Effector memory CD4-positive, alpha-beta T cell (primary cell): Measurements from ENCODE around the gene ROCK2.
"Not testable (repeated sequence)": the region's sequence is repeated elsewhere in the genome, so short reads cannot be mapped to it uniquely, and the experiment has no call there.

Source experiments
- DNase-seq, 3 donors: peaks; one replicate each; pipeline ENCODE4 v3.0.0-alpha.2; 2020
- H3K27ac ChIP-seq: 2 replicates; pipeline ENCODE4 v1.7.0; 2013; ENCODE audit warnings: mild to moderate bottlenecking, low read length, moderate library complexity; ENCODE audit not compliant: insufficient read depth, poor library complexity, severe bottlenecking
- H3K27me3 ChIP-seq: replicated peaks from 2 replicates; pipeline ENCODE4 v1.7.0; 2013; ENCODE audit warnings: mild to moderate bottlenecking, low read length; ENCODE audit not compliant: insufficient read depth, control insufficient read depth, poor library complexity, severe bottlenecking
- H3K36me3 ChIP-seq: 2 replicates; pipeline ENCODE4 v1.7.0; 2013; ENCODE audit warnings: mild to moderate bottlenecking, low read length, moderate library complexity; ENCODE audit not compliant: control insufficient read depth, insufficient read depth
- H3K4me1 ChIP-seq: 2 replicates; pipeline ENCODE4 v1.7.0; 2013; ENCODE audit warnings: low read length, mild to moderate bottlenecking; ENCODE audit not compliant: control insufficient read depth, insufficient read depth, poor library complexity, severe bottlenecking
- H3K4me3 ChIP-seq: 2 replicates; pipeline ENCODE4 v1.7.0; 2013; ENCODE audit warnings: low read length, low read depth, mild to moderate bottlenecking; ENCODE audit not compliant: insufficient read depth, poor library complexity, severe bottlenecking
- H3K9me3 ChIP-seq: 2 replicates; pipeline ENCODE4 v1.7.0; 2013; ENCODE audit warnings: mild to moderate bottlenecking, low read length, moderate library complexity; ENCODE audit not compliant: control insufficient read depth

Gene ROCK2

GRCh38 chr2:11179196-11179595, 165.2 kb downstream of the ROCK2 start:
- no peak overlapping the region for H3K27ac ChIP-seq
- H3K36me3 ChIP-seq = peaks cover 6% of the 10 kb centered on the region
- H3K27me3 ChIP-seq = no peaks in the 10 kb centered on the region
- no peaks in the 10 kb centered on the region for H3K9me3 ChIP-seq
- peaks cover 9% of the 10 kb centered on the region for H3K4me1 ChIP-seq
- no peak overlapping the region for H3K4me3 ChIP-seq
- no peak for DNase-seq

DNA sequence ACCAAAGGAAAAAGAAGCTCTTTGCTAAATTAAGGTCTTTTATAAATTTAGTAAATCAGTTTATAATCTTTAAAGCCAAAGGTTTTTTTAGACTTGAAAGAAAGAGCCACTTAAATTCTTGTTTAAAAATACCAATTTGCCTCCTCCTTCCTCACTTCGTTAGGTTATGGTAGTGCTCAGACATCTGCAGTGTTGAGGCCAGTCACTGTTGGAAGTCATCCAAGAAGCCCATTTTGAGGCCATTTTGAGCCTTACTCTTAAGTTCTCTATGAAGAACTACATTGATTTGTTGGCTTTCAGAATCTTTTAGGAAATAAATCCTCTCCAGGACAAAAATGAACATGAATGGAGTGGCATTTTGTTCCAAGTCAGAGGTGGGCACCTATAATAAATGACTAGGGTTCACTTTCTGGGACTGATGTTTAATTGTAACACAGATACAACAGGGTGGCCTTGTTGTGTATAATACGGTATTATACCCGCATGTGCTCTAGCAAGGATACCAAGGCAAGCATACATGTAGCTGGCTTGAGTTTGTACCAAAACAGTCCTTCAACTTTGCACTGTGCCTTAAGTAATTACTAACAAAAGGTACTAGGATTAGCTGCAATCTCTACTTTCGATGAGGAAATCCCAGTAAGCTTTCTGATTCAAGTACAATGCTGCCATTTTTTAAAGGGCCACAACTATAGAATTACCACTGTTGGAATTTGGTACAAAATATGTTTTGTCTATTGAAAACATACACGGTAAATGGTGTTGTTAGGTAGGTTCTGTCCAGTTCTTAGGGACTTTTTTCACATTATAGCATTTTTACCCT, 166.4 kb downstream of the ROCK2 start:
- Histone ChIP-seq H3K4me3 (no peak overlapping the region), H3K4me1 (peaks cover 9% of the 10 kb centered on the region), H3K9me3 (no peaks in the 10 kb centered on the region), H3K36me3 (peaks cover 6% of the 10 kb centered on the region), H3K27me3 (no peaks in the 10 kb centered on the region), H3K27ac (no peak overlapping the region)
- no peak for DNase-seq

DNA sequence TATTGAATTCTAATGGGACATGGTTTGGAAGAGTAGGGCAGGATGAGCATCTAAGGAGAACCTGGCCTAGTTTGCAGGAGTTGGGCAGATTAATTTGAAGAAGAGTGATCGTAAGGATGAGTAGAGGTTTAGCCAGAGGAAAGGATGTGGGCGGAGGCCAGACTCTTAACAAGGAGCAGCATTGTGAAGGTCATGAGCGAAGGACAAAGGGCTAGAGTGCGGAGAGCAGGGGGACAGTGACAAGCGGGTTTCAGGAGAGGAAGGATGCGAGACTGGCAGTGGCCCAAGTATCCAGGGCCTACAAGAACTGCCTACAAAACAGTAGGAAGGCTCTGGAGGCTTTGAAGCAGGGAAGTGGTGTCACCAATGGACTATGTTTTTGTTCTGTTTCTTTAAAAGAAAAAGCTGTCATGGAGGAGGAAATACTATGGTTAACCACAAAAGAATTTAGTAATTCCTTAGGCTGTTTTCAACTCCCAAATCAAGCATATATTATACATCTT, 169.1 kb downstream of the ROCK2 start:
- peaks cover 6% of the 10 kb centered on the region for H3K36me3 ChIP-seq
- H3K4me1 ChIP-seq = peaks cover 9% of the 10 kb centered on the region
- H3K27ac ChIP-seq = no peak overlapping the region
- H3K4me3 ChIP-seq = no peak overlapping the region
- DNase-seq = no peak
- H3K27me3 ChIP-seq = no peaks in the 10 kb centered on the region
- H3K9me3 ChIP-seq = no peaks in the 10 kb centered on the region

DNA sequence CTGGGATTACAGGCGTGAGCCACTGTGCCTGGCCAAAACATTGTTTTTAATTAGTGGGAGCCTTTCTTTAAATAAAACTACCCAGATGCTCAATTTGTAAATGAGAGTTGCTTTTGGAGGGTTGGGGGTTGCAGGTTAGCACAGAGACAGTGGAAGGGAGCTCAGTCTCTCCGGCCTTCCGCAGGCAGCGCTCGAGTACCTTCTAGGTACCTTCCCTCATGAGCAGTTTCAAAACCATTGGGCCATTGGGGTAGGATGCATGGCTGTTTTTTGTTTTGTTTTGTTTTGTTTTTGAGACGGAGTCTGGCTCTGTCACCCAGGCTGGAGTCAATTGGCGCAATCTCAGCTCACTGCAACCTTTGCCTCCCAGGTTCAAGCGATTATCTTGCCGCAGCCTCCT, 170.2 kb downstream of the ROCK2 start:
- Histone ChIP-seq H3K27ac (no peak overlapping the region), H3K4me1 (peaks cover 9% of the 10 kb centered on the region), H3K9me3 (no peaks in the 10 kb centered on the region), H3K36me3 (peaks cover 6% of the 10 kb centered on the region), H3K4me3 (no peak overlapping the region), H3K27me3 (no peaks in the 10 kb centered on the region)
- DNase-seq = no peak

DNA sequence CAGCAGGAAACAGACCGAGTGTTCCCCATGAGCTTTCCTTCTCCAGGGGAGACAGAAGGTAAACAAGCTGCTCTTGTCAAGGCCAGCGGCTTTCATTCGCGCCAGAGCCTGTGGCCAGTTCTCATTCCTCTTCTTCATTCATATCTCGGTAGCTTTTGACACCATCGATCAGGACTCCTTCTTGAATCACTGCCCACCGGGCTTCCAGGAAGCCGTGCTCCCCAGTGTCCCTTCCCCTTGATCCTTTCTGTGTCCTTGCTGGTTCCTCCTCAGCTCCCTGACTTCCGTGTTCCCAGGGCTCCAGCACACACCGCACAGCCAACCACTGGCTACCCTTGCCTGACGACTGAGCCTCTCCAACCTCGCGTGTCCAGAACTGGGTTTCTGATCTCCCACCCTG, 175.1 kb downstream of the ROCK2 start:
- DNase-seq = no peak
- no peak overlapping the region for H3K4me3 ChIP-seq
- H3K9me3 ChIP-seq = no peaks in the 10 kb centered on the region
- H3K36me3 ChIP-seq = no peaks in the 10 kb centered on the region
- H3K27ac ChIP-seq = no peak overlapping the region
- no peaks in the 10 kb centered on the region for H3K4me1 ChIP-seq
- H3K27me3 ChIP-seq = no peaks in the 10 kb centered on the region

GRCh38 chr2:11168488-11168887, 175.9 kb downstream of the ROCK2 start:
- Histone ChIP-seq H3K27me3 (no peaks in the 10 kb centered on the region), H3K36me3 (no peaks in the 10 kb centered on the region), H3K4me1 (no peaks in the 10 kb centered on the region), H3K27ac (no peak overlapping the region), H3K9me3 (no peaks in the 10 kb centered on the region), H3K4me3 (no peak overlapping the region)
- no peak for DNase-seq

DNA sequence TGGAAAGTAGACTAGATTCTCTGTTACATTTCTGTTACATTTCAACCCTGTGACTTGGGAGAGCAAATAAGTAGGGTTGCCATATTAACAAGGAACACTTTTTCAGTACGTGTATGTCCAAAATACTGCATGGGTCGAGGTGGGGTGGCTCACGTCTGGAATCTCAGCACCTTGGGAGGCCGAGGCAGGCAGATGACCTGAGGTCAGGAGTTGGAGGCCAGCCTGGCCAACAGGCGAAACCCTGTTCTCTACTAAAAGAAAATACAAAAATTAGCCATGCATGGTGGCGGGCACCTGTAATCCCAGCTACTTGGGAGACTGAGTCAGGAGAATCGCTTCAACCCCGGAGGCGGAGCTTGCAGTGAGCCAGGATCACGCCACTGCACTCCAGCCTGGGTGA, 178.0 kb downstream of the ROCK2 start:
- DNase-seq = no peak
- Histone ChIP-seq H3K27me3 (no peaks in the 10 kb centered on the region), H3K4me1 (no peaks in the 10 kb centered on the region), H3K36me3 (no peaks in the 10 kb centered on the region), H3K27ac (no peak overlapping the region), H3K4me3 (no peak overlapping the region), H3K9me3 (no peaks in the 10 kb centered on the region)

DNA sequence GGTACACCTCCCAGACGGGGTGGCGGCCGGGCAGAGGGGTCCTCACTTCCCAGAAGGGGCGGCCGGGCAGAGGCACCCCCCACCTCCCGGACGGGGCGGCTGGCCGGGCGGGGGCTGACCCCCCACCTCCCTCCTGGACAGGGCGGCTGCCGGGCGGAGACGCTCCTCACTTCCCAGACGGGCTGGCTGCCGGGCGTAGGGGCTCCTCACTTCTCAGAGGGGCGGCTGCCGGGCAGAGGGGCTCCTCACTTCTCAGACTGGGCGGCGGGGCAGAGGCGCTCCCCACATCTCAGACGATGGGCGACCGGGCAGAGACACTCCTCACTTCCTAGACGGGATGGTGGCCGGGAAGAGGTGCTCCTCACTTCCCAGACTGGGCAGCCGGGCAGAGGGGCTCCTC, 179.4 kb downstream of the ROCK2 start:
- not testable (repeated sequence) for H3K36me3 ChIP-seq, H3K4me3 ChIP-seq, H3K4me1 ChIP-seq, H3K27ac ChIP-seq, H3K9me3 ChIP-seq, H3K27me3 ChIP-seq, DNase-seq

DNA sequence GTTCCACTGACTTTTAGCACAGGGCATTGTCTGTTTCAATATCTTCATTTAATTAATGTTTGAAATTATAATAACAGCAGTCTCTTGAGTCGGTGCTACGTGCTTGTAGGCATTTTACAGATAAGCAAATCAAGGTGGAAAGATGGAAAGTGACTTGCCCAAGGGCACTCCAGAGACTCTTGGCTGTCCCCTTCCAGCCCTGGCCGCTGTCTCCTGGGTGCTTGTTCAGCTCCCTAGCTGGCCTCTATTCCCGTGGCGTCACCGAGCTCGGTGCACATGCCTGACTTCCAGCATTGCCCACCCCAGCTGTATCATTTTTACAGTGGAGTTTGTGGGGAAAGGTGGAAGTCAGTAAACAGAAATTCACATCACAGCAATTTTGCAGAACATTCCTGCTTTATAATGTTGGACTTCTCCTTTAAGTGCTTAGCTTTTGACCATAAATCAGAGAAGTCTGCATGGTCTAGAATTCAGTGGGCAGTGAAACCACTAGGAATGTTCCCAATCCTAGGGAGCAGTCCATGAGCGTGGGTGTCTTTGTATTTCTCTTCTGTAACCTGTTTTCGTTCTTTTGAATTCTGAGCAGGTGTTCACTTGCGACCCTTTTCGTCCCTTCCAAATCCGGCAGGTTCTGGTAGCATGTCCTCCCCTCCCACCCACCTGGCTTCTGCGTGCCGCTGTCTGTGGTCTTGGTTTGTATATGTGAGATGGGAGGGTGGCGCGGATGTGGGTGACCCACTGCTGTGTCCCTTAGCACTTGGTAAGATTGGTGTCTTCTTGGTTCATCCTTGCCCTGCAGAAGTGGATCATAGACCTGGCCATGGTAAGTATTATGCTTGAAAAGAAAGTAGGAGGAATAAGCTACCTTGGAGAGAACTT, 180.8 kb downstream of the ROCK2 start:
- Histone ChIP-seq H3K4me3 (no peak overlapping the region), H3K36me3 (no peaks in the 10 kb centered on the region), H3K4me1 (no peaks in the 10 kb centered on the region), H3K9me3 (no peaks in the 10 kb centered on the region), H3K27ac (no peak overlapping the region), H3K27me3 (no peaks in the 10 kb centered on the region)
- DNase-seq = no peak

GRCh38 chr2:11161747-11162146, 182.7 kb downstream of the ROCK2 start:
- Histone ChIP-seq H3K27me3 (no peaks in the 10 kb centered on the region), H3K9me3 (no peaks in the 10 kb centered on the region), H3K4me3 (no peak overlapping the region), H3K4me1 (no peaks in the 10 kb centered on the region), H3K27ac (no peak overlapping the region), H3K36me3 (no peaks in the 10 kb centered on the region)
- no peak for DNase-seq
